Astrocyte (in vitro differentiated cells and primary cell): ENCODE results near the gene AOAH. TPM values are rescaled to one million over a fixed set of nuclear protein-coding genes. Genes with fewer than 3 reads are reported as not detected.

Experiments
- DNase-seq: peaks from one replicate; pipeline ENCODE4 v3.0.0-alpha.2; 2010; ENCODE audit warnings: low read depth
- FAIRE-seq: peaks from 2 replicates; lab custom pipeline; 2011; peaks lifted over from hg19 to GRCh38; lab: Jason Lieb, UNC
- H2AFZ ChIP-seq: 2 replicates; pipeline ENCODE4 v1.6.0; 2012; ENCODE audit warnings: low read depth, low read length, inconsistent platforms
- H3K27ac ChIP-seq: 2 replicates; pipeline ENCODE4 v1.5.1; 2011; ENCODE audit warnings: low read depth, low read length, inconsistent platforms
- H3K27me3 ChIP-seq: 2 replicates; pipeline ENCODE4 v1.6.0; 2011; ENCODE audit warnings: low read length, inconsistent platforms; ENCODE audit not compliant: insufficient read depth
- H3K36me3 ChIP-seq: 2 replicates; pipeline ENCODE4 v1.5.1; 2011; ENCODE audit warnings: low read length, inconsistent platforms; ENCODE audit not compliant: insufficient read depth
- H3K4me1 ChIP-seq: 2 replicates; pipeline ENCODE4 v1.5.1; 2011; ENCODE audit warnings: low read length, inconsistent platforms; ENCODE audit not compliant: insufficient read depth
- H3K4me2 ChIP-seq: 2 replicates; pipeline ENCODE4 v1.6.0; 2012; ENCODE audit warnings: low read length, inconsistent platforms
- H3K4me3 ChIP-seq: 2 replicates; pipeline ENCODE4 v1.5.1; 2011; ENCODE audit warnings: low read depth, mild to moderate bottlenecking, low read length, inconsistent platforms; ENCODE audit not compliant: insufficient read depth
- H3K79me2 ChIP-seq: 2 replicates; pipeline ENCODE4 v1.6.0; 2012; ENCODE audit warnings: mild to moderate bottlenecking, low read length, inconsistent platforms; ENCODE audit not compliant: insufficient read depth
- H3K9ac ChIP-seq: 2 replicates; pipeline ENCODE4 v1.6.0; 2012; ENCODE audit warnings: mild to moderate bottlenecking, low read length, inconsistent platforms
- H3K9me3 ChIP-seq: 2 replicates; pipeline ENCODE4 v1.5.1; 2012; ENCODE audit warnings: low read depth, mild to moderate bottlenecking, low read length, inconsistent platforms; ENCODE audit not compliant: insufficient read depth
- H4K20me1 ChIP-seq: 2 replicates; pipeline ENCODE4 v1.6.0; 2012; ENCODE audit warnings: low read length, inconsistent platforms; ENCODE audit not compliant: insufficient read depth
- H3K27ac Mint-ChIP-seq: one replicate; pipeline ENCODE4 v1.8.0; 2021; ENCODE audit warnings: mild to moderate bottlenecking, mixed read lengths; ENCODE audit not compliant: unreplicated experiment
- H3K27me3 Mint-ChIP-seq: one replicate; pipeline ENCODE4 v1.8.0; 2021; ENCODE audit warnings: low read depth, mixed read lengths; ENCODE audit not compliant: unreplicated experiment
- H3K36me3 Mint-ChIP-seq: one replicate; pipeline ENCODE4 v1.8.0; 2021; ENCODE audit warnings: low read depth, mixed read lengths; ENCODE audit not compliant: unreplicated experiment
- H3K4me1 Mint-ChIP-seq: one replicate; pipeline ENCODE4 v1.8.0; 2021; ENCODE audit warnings: low read depth, mixed read lengths; ENCODE audit not compliant: unreplicated experiment
- H3K4me3 Mint-ChIP-seq: one replicate; pipeline ENCODE4 v1.8.0; 2021; ENCODE audit warnings: mild to moderate bottlenecking, moderate library complexity, mixed read lengths; ENCODE audit not compliant: unreplicated experiment
- H3K9me3 Mint-ChIP-seq: one replicate; pipeline ENCODE4 v1.8.0; 2021; ENCODE audit warnings: mild to moderate bottlenecking, mixed read lengths; ENCODE audit not compliant: unreplicated experiment
- EZH2 ChIP-seq: IDR thresholded peaks from 2 replicates; pipeline ENCODE4 v1.6.1; 2012; ENCODE audit warnings: mild to moderate bottlenecking, low read length, inconsistent platforms; ENCODE audit not compliant: insufficient read depth
- total RNA-seq: library from RNA; stranded (reverse); gene quantifications from 2 replicates; pipeline ENCODE4 v1.2.1, GENCODE V29; 2021
- TF ChIP-seq, protein P1 (sequence below): IDR thresholded peaks from 2 replicates; pipeline ENCODE4 v1.5.1; 2011; ENCODE audit warnings: low read depth, mild to moderate bottlenecking, inconsistent platforms, low read length, moderate library complexity; ENCODE audit not compliant: insufficient read depth

Gene AOAH
- total RNA-seq, 1 donor from 2014 or later, result not detected

DNA sequence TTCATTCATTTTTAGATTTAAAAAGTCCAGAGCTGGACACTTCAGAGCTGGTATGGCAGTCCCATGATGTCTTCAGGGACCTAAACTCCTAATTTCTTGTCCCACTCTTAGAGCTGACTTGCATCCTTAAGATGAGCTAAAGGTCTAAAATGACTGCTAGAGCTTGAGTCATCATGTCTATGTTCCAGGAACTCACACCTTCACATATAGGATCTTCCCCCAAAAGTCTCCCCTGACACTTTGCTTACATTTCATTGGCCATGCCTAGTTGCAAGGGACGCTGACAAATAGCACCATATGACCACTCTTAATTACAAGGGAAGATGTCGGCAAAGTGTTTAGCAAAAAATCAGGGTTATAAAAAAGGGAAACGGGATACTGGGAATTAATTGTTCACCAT is 10.4 kb upstream of the AOAH start:
- Histone ChIP-seq H3K27ac (no peak overlapping the region), H2AFZ (no peak overlapping the region), H3K27me3 (no peaks in the 10 kb centered on the region), H3K4me1 (peaks cover 8% of the 10 kb centered on the region), H3K36me3 (no peaks in the 10 kb centered on the region), H3K4me2 (no peak overlapping the region), H3K79me2 (no peaks in the 10 kb centered on the region), H3K9ac (no peak overlapping the region), H3K9me3 (no peaks in the 10 kb centered on the region), H3K4me3 (no peak overlapping the region), H4K20me1 (no peaks in the 10 kb centered on the region)
- peaks cover 11% of the 10 kb centered on the region for H3K4me1 Mint-ChIP-seq
- H3K36me3 Mint-ChIP-seq, result no peaks in the 10 kb centered on the region
- no peak overlapping the region for H3K27ac Mint-ChIP-seq
- FAIRE-seq (no peak), DNase-seq (no peak)
- TF ChIP-seq EZH2, result no peak
- TF ChIP-seq, protein P1, sequence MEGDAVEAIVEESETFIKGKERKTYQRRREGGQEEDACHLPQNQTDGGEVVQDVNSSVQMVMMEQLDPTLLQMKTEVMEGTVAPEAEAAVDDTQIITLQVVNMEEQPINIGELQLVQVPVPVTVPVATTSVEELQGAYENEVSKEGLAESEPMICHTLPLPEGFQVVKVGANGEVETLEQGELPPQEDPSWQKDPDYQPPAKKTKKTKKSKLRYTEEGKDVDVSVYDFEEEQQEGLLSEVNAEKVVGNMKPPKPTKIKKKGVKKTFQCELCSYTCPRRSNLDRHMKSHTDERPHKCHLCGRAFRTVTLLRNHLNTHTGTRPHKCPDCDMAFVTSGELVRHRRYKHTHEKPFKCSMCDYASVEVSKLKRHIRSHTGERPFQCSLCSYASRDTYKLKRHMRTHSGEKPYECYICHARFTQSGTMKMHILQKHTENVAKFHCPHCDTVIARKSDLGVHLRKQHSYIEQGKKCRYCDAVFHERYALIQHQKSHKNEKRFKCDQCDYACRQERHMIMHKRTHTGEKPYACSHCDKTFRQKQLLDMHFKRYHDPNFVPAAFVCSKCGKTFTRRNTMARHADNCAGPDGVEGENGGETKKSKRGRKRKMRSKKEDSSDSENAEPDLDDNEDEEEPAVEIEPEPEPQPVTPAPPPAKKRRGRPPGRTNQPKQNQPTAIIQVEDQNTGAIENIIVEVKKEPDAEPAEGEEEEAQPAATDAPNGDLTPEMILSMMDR, result no peak
- no peaks in the 10 kb centered on the region for H3K27me3 Mint-ChIP-seq
- H3K9me3 Mint-ChIP-seq, result peaks cover 3% of the 10 kb centered on the region
- H3K4me3 Mint-ChIP-seq, result no peak overlapping the region

DNA sequence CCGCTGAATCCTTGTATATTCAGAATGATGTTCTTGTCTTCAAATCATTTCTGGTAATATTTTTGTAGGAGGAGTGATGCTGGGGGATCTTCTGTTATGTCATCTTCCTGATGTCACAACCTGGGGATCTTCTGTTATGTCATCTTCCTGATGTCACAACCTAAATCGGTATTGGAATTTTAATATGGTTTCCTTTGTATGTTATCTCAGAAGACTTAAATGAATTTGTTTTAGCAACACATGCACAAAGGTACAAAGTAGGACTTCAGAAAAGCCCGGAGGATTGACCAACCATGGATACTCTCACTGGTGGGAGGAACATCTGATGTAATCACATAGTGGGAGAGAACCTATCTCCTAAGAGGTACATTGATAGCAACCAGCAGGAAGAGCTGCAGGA is 9.1 kb upstream of the AOAH start:
- FAIRE-seq, result no peak
- Histone ChIP-seq H3K36me3 (no peaks in the 10 kb centered on the region), H3K27me3 (no peaks in the 10 kb centered on the region)

DNA sequence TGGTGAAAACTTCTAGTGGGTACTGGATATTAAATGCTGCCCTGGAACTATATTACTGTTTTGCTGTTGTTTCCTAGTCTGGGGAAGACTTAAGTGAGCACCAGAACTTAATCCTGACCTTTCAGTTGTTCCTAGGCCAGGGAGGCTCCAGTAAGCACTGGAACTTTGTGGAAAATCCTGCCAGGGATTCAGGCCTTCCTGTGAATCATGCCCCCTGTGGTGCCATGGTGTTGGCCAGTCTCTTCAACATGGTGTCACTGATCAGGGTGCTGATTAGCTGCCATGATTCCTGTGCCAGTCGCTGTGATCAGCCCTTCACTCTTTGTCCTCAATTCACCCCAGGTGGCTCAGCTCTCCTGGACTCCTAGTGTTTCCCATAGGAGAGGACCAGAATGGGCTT is 8.5 kb upstream of the AOAH start:
- no peak overlapping the region for H3K4me3 Mint-ChIP-seq
- no peaks in the 10 kb centered on the region for H3K36me3 Mint-ChIP-seq
- DNase-seq, result no peak
- H3K4me1 Mint-ChIP-seq, result peaks cover 11% of the 10 kb centered on the region
- H3K27me3 ChIP-seq, result no peaks in the 10 kb centered on the region
- no peak overlapping the region for H3K4me3 ChIP-seq
- no peak overlapping the region for H3K27ac Mint-ChIP-seq
- H3K79me2 ChIP-seq, result no peaks in the 10 kb centered on the region
- H3K9me3 ChIP-seq, result no peaks in the 10 kb centered on the region
- no peak overlapping the region for H3K4me2 ChIP-seq
- TF ChIP-seq EZH2, result no peak
- TF ChIP-seq, protein P1, result no peak
- H3K4me1 ChIP-seq, result peaks cover 8% of the 10 kb centered on the region
- H3K27me3 Mint-ChIP-seq, result no peaks in the 10 kb centered on the region
- no peak overlapping the region for H2AFZ ChIP-seq
- H3K36me3 ChIP-seq, result no peaks in the 10 kb centered on the region
- H4K20me1 ChIP-seq, result no peaks in the 10 kb centered on the region
- no peak overlapping the region for H3K9ac ChIP-seq
- H3K9me3 Mint-ChIP-seq, result peaks cover 3% of the 10 kb centered on the region
- no peak overlapping the region for H3K27ac ChIP-seq
- no peak for FAIRE-seq

More for the DNA sequence above, 9.1 kb upstream of the AOAH start:
- no peaks in the 10 kb centered on the region for H3K9me3 ChIP-seq
- H3K4me3 ChIP-seq, result no peak overlapping the region
- H3K9me3 Mint-ChIP-seq, result peaks cover 3% of the 10 kb centered on the region
- DNase-seq, result no peak
- H3K36me3 Mint-ChIP-seq, result no peaks in the 10 kb centered on the region
- H3K9ac ChIP-seq, result no peak overlapping the region
- TF ChIP-seq EZH2, result no peak
- peaks cover 8% of the 10 kb centered on the region for H3K4me1 ChIP-seq
- H3K4me2 ChIP-seq, result no peak overlapping the region
- no peaks in the 10 kb centered on the region for H3K79me2 ChIP-seq
- no peaks in the 10 kb centered on the region for H4K20me1 ChIP-seq
- H3K27ac ChIP-seq, result no peak overlapping the region
- no peak overlapping the region for H3K27ac Mint-ChIP-seq
- H3K27me3 Mint-ChIP-seq, result no peaks in the 10 kb centered on the region
- H3K4me1 Mint-ChIP-seq, result peaks cover 11% of the 10 kb centered on the region
- no peak overlapping the region for H2AFZ ChIP-seq
- H3K4me3 Mint-ChIP-seq, result no peak overlapping the region
